ENCODE measurements around the gene EGF. TPM values are rescaled to one million over a fixed set of nuclear protein-coding genes. Genes with fewer than 3 reads are reported as not detected.
"Not testable (repeated sequence)": the region's sequence is repeated elsewhere in the genome, so short reads cannot be mapped to it uniquely, and the experiment has no call there.

EGF gene
- total RNA-seq, 1 donor from 2014 or later, result 0.46 TPM

- no peak for TF ChIP-seq CTCF (conservative IDR thresholded peaks at IDR 0.05; ENCODE audit: low read depth, low read length)
Measured at GRCh38 chr4:109930872-109931271, 18.2 kb downstream of the EGF start.

GRCh38 chr4:109931318-109931717 lies 18.6 kb downstream of the EGF start:
- peak; percentile 4 for TF ChIP-seq CTCF (conservative IDR thresholded peaks at IDR 0.05; ENCODE audit: low read depth, low read length)
- DNase-seq (ENCODE audit: low read depth), result no peak

More at GRCh38 chr4:109930872-109931271, 18.2 kb downstream of the EGF start:
- no peak for DNase-seq (ENCODE audit: low read depth)
- no peak overlapping the region for H3K4me3 ChIP-seq (ENCODE audit: low read depth, low read length)

GRCh38 chr4:109937352-109937751 lies 24.7 kb downstream of the EGF start:
- H3K4me3 ChIP-seq (ENCODE audit: low read depth, low read length); DNase-seq (ENCODE audit: low read depth): not testable (repeated sequence)

More at GRCh38 chr4:109931318-109931717, 18.6 kb downstream of the EGF start:
- no peak overlapping the region for H3K4me3 ChIP-seq (ENCODE audit: low read depth, low read length)

- DNase-seq (ENCODE audit: low read depth), result no peak
- no peak for TF ChIP-seq CTCF (conservative IDR thresholded peaks at IDR 0.05; ENCODE audit: low read depth, low read length)
- H3K4me3 ChIP-seq (ENCODE audit: low read depth, low read length), result no peak overlapping the region
Measured at GRCh38 chr4:109939190-109939589, 26.5 kb downstream of the EGF start.

GRCh38 chr4:109942292-109942926 lies 29.7 kb downstream of the EGF start:
- no peak for TF ChIP-seq CTCF (conservative IDR thresholded peaks at IDR 0.05; ENCODE audit: low read depth, low read length)
- no peak for DNase-seq (ENCODE audit: low read depth)

GRCh38 chr4:109943745-109944144 lies 31.1 kb downstream of the EGF start:
- H3K4me3 ChIP-seq (ENCODE audit: low read depth, low read length), result no peak overlapping the region
- DNase-seq (ENCODE audit: low read depth), result no peak

More at GRCh38 chr4:109942292-109942926, 29.7 kb downstream of the EGF start:
- no peak overlapping the region for H3K4me3 ChIP-seq (ENCODE audit: low read depth, low read length)

GRCh38 chr4:109944591-109944990 lies 31.9 kb downstream of the EGF start:
- no peak for DNase-seq (ENCODE audit: low read depth)
- TF ChIP-seq CTCF (conservative IDR thresholded peaks at IDR 0.05; ENCODE audit: low read depth, low read length), result no peak
- no peak overlapping the region for H3K4me3 ChIP-seq (ENCODE audit: low read depth, low read length)

More at GRCh38 chr4:109943745-109944144, 31.1 kb downstream of the EGF start:
- TF ChIP-seq CTCF (conservative IDR thresholded peaks at IDR 0.05; ENCODE audit: low read depth, low read length), result no peak
